Measurements from ENCODE around the gene TEX261. TPM values are rescaled to one million over a fixed set of nuclear protein-coding genes. Genes with fewer than 3 reads are reported as not detected.

TEX261 gene
- total RNA-seq, 4 donors from 2014 or later = 36.1 to 38.7 (median 37.0) TPM

GRCh38 chr2:70962885-70963878 lies 31.5 kb downstream of the TEX261 start:
- Histone ChIP-seq H3K4me1 (peaks cover 0 to 12% (median 3%) of the 10 kb centered on the region in 4 donors), H3K36me3 (no peaks in the 10 kb centered on the region), H3K4me3 (no peak overlapping the region), H3K27me3 (peaks cover 0 to 20% of the 10 kb centered on the region in 2 donors), H3K27ac (no peak overlapping the region), H3K9me3 (no peaks in the 10 kb centered on the region)
- peak in 1 of 2 donors; percentile 2 for DNase-seq (ENCODE audit: low spot score in 2 of 2)
- 66 to 76% methylated on average over 18 of the region's 18 CpGs for WGBS, 2 donors
- TF ChIP-seq POLR2A (IDR thresholded peaks at IDR 0.05) (no peak), CTCF (IDR thresholded peaks at IDR 0.05) (no peak), EP300 (IDR thresholded peaks at IDR 0.05) (no peak)

GRCh38 chr2:70962211-70962884 lies 32.3 kb downstream of the TEX261 start:
- Histone ChIP-seq H3K36me3 (no peaks in the 10 kb centered on the region), H3K27ac (no peak overlapping the region), H3K4me1 (peaks cover 0 to 12% (median 3%) of the 10 kb centered on the region in 4 donors), H3K9me3 (no peaks in the 10 kb centered on the region), H3K4me3 (no peak overlapping the region), H3K27me3 (peaks cover 0 to 26% of the 10 kb centered on the region in 2 donors)
- no peak for TF ChIP-seq POLR2A (IDR thresholded peaks at IDR 0.05)
- 78 to 80% methylated on average over 12 of the region's 12 CpGs for WGBS, 2 donors
- DNase-seq (ENCODE audit: low spot score in 2 of 2) = no peak

GRCh38 chr2:70961648-70961994 lies 33.1 kb downstream of the TEX261 start:
- TF ChIP-seq EP300 (IDR thresholded peaks at IDR 0.05) = no peak
- no peak for TF ChIP-seq CTCF (IDR thresholded peaks at IDR 0.05)
- TF ChIP-seq POLR2A (IDR thresholded peaks at IDR 0.05) = no peak
- Histone ChIP-seq H3K27me3 (peaks cover 0 to 27% of the 10 kb centered on the region in 2 donors), H3K4me1 (peaks cover 0 to 12% (median 3%) of the 10 kb centered on the region in 4 donors), H3K36me3 (no peaks in the 10 kb centered on the region), H3K9me3 (no peaks in the 10 kb centered on the region), H3K4me3 (no peak overlapping the region), H3K27ac (no peak overlapping the region)
- DNase-seq (ENCODE audit: low spot score in 2 of 2) = no peak
- WGBS, 2 donors = 86 to 88% methylated on average over 4 of the region's 4 CpGs

- H3K4me1 ChIP-seq = peaks cover 0 to 12% (median 3%) of the 10 kb centered on the region in 4 donors
- no peaks in the 10 kb centered on the region for H3K9me3 ChIP-seq
- no peak overlapping the region for H3K4me3 ChIP-seq
- 73 to 74% methylated on average over 10 to 14 of the region's 14 CpGs for WGBS, 2 donors
- no peaks in the 10 kb centered on the region for H3K36me3 ChIP-seq
- no peak overlapping the region for H3K27ac ChIP-seq
- no peak for TF ChIP-seq EP300 (IDR thresholded peaks at IDR 0.05)
- TF ChIP-seq POLR2A (IDR thresholded peaks at IDR 0.05) = no peak
- no peak for TF ChIP-seq CTCF (IDR thresholded peaks at IDR 0.05)
- DNase-seq (ENCODE audit: low spot score in 2 of 2) = no peak
- peaks cover 0 to 27% of the 10 kb centered on the region in 2 donors for H3K27me3 ChIP-seq
Measured at GRCh38 chr2:70960833-70961647, 33.6 kb downstream of the TEX261 start.
